Hematopoietic multipotent progenitor cell treated with erythropoietin and hydrocortisone succinate and interleukin-3 and kit ligand, for 6 days (in vitro differentiated cells): Measurements from ENCODE around the gene DCDC2.
"Not testable (repeated sequence)": the region's sequence is repeated elsewhere in the genome, so short reads cannot be mapped to it uniquely, and the experiment has no call there.

Experiments used
- DNase-seq: peaks from one replicate; pipeline ENCODE4 v3.0.0-alpha.2; 2015

DCDC2 gene

DNA sequence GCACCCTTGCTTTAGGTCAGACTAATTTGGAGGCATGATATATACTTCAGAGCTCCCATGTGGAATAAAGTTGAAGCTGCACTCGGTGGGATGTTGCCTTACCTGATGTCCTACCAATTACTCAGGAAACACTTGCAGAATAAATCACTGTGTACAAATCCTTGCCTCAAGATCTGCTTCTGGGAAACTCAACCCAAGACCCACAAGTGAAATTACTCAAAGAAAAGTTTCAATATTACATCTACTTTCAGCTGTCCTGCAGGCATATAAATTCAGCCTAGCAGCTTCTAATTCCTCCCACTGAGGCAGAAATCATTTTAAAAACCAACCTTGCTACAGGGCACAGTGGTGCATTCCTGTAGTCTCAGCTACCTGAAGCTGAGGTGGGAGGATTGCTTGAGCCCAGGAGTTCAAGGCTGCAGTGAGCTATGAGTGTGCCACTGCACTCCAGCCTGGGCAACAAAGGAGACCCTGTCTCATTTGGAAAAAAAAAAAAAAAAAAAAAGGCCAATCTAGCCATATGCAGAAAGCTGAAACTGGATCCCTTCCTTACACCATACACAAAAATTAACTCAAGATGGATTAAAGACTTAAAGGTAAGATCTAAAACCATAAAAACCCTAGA lies 20.7 kb upstream of the DCDC2 start:
- no peak for DNase-seq

DNA sequence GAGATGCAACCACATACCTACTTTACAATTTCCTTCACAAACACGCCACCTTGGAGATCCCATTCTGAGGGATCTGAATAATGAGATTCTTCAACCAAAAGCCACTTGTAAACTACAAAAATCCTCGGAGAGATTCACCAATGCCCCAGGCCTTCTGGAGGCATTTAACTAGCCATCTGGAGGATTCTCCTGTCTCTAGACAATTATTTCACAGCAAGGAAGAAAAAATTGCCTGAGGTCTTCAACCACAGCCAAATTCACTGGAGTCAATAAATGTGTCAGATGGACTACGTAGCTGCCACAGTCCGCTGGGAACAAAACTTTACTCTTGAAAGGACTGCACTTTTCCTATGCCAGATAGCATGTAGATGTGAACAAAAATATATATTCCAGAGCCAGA lies 19.0 kb upstream of the DCDC2 start:
- no peak for DNase-seq

GRCh38 chr6:24374612-24375011 lies 16.8 kb upstream of the DCDC2 start:
- no peak for DNase-seq

GRCh38 chr6:24365103-24365633 lies 7.3 kb upstream of the DCDC2 start:
- DNase-seq = not testable (repeated sequence)

- not testable (repeated sequence) for DNase-seq
These were observed 4.5 kb upstream of the DCDC2 start for GRCh38 chr6:24362363-24362762.

- peak; percentile 88 for DNase-seq
These were observed 2.0 kb upstream of the DCDC2 start for GRCh38 chr6:24359640-24360454.

- DNase-seq = no peak
These were observed 461 bp upstream of the DCDC2 start for GRCh38 chr6:24358219-24358821.

DNA sequence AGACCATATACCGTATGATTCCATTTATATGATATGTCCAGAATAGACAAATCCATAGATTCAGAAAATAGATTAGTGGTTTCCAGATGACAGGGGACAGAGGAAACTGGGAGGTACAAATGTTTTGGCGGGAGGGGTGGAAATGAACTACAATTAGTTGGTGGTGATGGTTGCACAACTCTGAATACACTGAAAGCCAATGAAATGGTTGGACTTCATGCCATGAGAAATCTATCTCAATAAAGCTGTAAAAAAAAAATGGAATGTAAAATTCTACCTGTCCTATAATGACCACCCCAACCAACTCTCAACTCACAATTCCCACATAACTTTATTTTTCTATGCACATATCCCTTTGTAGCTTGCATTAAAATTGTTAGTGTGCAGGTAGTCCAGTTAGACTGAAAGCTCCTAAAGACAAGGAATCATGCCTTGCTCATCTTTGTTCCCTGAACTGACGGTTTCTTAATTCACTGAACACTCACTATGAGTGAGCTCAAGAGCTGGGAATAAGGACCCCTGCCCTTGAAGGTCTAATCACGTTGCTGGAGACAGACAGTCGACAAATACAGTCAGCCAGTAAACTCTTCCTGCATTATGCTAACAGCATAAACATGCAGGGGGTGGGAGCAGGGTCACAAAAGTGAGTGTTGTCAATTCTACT lies 1.4 kb downstream of the DCDC2 start:
- DNase-seq = no peak

- no peak for DNase-seq
These were observed 2.5 kb downstream of the DCDC2 start for GRCh38 chr6:24355393-24355792.

GRCh38 chr6:24353861-24354260 lies 4.0 kb downstream of the DCDC2 start:
- DNase-seq = no peak

DNA sequence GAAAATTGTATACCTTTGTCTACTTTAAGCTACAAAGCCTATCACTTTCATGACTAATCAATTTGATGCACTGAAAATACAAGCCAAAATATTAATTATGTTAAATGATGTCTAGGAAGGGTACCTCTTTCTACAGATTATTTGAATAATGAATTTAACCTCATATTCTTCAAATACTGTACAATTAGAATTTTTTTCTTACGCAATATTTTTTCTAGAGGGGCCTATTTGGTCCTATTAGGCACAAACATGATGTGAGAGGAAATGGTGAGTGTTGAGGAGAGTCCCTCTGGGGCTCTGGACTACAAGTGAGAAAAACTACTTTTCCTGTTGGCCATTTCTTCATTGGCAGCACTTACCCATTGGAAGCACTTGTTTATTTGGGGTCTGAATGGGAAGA lies 5.4 kb downstream of the DCDC2 start:
- no peak for DNase-seq

DNA sequence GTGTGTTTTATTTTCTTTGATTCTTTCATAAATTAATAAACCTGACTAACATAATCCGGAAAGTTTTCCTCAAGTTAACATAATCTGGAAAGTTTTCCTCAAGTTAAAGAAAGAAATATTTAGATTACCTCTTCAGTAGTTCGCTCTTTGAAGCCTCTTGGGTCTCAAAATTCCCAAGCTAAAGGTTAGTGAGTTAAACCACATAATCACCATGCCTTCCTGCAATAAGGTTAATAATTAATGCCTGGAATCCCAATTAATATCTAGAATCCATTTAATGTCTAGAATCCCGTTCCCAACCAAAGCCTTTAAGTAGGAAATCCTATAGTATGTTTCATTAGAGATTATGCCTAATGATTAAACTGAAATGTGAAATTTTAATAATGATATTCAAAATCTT lies 12.9 kb downstream of the DCDC2 start:
- no peak for DNase-seq

DNA sequence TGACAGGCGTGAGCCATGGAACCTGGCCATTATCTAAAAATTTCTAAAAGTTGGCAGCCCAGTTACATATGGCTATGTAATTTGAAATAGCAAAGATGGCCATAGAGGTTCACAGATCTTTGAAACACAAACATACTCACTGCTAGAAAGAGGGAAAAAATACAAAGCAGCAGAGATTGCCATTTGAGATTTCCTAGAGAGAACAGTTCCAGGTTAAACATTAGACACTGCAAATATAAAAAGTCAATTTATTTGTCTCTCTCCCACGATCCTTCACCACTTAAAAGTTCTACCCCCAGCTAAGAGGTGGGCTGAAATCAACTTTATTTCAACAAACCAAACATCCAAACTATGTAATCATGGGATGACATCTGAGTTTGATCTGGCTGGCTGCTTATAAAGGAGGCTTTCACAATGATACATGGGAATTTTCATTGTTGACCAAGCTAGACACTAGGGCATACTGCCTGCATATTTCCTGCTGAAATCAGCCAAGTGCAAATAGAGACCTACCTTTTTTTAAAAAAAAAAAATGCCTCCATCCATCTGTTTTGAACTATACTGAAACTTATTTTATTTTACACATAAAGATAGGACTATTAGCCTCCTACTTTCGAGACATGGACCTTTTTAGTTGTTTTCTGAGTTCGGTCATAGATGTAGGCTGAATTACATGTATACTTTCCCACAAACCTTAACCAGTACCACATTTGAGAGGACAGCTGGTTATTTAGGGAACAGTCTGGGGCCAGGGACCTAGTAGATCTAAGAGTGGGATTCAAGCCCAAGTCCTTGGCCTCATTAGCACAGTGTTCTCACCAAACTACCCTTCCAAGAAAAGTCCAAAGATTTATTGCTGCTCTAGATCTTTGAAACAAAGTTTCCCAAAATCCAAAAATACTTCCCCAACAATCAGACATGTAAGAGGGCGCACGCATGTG lies 16.6 kb downstream of the DCDC2 start:
- no peak for DNase-seq

- DNase-seq = no peak
These were observed 17.9 kb downstream of the DCDC2 start for GRCh38 chr6:24339932-24340331.

- DNase-seq = no peak
These were observed 23.6 kb downstream of the DCDC2 start for GRCh38 chr6:24334285-24334684.

GRCh38 chr6:24332317-24332716 lies 25.5 kb downstream of the DCDC2 start:
- no peak for DNase-seq

- DNase-seq = no peak
These were observed 27.6 kb downstream of the DCDC2 start for GRCh38 chr6:24330137-24330732.

DNA sequence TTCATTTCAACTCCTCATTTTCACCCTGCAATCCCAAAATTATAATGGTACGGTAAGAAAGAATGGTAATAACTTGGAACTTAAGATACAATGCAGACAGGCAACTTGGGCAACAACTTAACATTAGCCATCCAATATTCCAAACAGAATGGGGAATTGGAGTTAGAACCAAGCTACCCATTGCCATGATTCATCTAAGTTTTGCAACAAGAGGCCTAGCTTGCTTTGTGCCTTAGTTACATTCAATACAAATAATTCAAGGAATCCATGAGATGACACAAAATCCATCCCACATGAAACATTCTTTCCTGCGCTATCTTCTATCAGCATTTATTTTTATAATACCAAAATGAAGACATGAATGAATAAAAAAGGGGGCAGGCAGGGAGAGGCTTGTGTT lies 28.4 kb downstream of the DCDC2 start:
- DNase-seq = no peak

DNA sequence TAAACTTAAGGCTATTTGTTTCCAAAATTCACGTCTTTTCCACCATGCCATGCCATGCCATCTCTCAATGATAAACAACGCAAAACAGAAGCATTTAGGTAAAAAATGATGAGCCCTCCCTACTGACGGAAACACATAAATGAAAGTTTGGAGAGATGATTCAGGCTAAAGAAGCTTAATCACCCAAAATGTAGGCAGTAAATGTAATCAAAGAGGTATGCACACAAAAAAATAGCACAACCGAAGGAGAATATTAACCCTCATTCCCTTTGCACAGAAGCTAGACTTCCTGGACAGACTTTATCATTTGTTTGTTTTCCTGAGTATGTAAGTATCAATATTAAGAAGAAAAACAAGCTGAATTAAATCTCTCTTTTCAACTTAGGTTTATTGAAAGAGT lies 28.8 kb downstream of the DCDC2 start:
- no peak for DNase-seq

DNA sequence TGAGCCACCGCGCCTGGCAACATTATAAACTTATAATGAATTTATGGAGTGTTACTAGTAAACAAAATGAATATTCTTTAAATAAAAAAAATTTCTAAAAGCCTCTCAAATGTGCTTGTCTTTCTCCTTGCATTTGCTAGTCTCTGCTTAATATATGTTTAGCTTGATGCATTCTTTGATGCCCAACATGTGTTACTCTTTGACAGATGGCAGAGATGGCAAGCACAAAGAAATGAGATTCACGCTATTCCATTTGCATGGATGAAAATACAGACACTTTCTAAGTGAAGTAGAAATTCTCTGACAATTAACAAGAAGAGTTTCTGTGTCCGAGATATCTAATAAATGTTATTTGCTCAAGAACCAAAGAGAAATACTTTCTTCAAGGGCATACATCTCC lies 30.1 kb downstream of the DCDC2 start:
- no peak for DNase-seq

DNA sequence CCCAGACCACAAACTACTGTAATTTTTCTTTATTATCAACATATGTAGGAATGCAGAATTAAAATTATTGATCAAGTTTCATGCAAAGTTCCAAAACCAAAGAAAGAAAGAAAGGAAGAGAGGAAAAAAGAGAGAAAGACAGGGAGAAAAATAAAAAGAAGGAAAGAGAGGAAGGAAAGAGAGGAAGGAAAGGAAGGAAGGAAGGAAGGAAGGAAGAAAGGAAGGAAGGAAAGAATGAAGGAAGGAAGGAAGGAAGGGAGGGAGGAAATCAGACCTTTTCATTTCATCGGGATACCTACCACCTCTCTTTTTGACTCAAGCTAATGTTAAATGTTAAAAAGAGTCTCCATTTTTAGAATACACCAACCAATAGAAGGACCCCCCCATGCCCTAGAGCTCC lies 31.9 kb downstream of the DCDC2 start:
- DNase-seq = no peak

DNA sequence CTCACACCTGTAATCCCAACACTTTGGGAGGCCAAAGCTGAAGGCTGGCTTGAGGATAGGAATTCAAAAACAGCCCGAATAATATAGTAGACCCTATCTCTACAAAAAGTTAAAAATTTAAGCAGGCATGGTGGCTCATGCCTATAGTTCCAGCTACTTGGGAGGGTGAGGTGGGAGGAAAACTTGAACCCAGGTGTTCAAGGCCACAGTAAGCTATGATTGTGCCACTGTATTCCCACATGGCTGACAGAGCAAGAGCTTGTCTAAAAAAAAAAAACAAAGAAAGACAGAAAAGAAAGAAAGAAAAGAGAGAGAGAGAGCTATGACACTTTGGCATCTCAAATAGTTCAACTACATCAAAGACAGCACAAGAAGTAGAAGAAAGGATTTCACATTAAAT lies 33.2 kb downstream of the DCDC2 start:
- DNase-seq = no peak
